ENCODE results near the gene NFASC. TPM values are rescaled to one million over a fixed set of nuclear protein-coding genes. Genes with fewer than 3 reads are reported as not detected.

Gene NFASC
- total and polyA plus RNA-seq, 2 donors (not counting 3 experiments of a cell fraction or from before 2014, with no cell fraction given) = not detected

- Histone ChIP-seq H3K4me1 (ENCODE audit: control insufficient read depth, extremely low read depth, insufficient read depth, low read length) (no peaks in the 10 kb centered on the region), H3K27me3 (ENCODE audit: control insufficient read depth in 2 of 2, insufficient read depth in 2 of 2, low read length in 2 of 2) (peaks cover 0 to 3% of the 10 kb centered on the region in 2 experiments), H3K79me2 (ENCODE audit: control insufficient read depth, insufficient read depth, low read length) (no peaks in the 10 kb centered on the region), H3K36me3 (ENCODE audit: control insufficient read depth in 2 of 2, extremely low read depth in 1 of 2, insufficient read depth in 2 of 2, low read length in 2 of 2) (no peaks in the 10 kb centered on the region), H3K9me3 (replicated peaks; ENCODE audit: control insufficient read depth, insufficient read depth, low read length) (no peaks in the 10 kb centered on the region), H3K4me2 (ENCODE audit: insufficient read depth, low read length) (no peak overlapping the region), H3K9me1 (replicated peaks; ENCODE audit: control insufficient read depth, extremely low read depth, insufficient read depth, low read length) (no peaks in the 10 kb centered on the region), H3K9ac (replicated peaks; ENCODE audit: extremely low read depth, insufficient read depth, low read length) (no peak overlapping the region), H4K20me1 (replicated peaks; ENCODE audit: control insufficient read depth, extremely low read depth, insufficient read depth, low read length) (no peaks in the 10 kb centered on the region), H2AFZ (ENCODE audit: low read depth, low read length) (no peak overlapping the region), H3K4me3 (replicated peaks in 1 of 3; ENCODE audit: insufficient read depth in 1 of 3, low read depth in 1 of 3, low read length in 3 of 3) (no peak overlapping the region), H3K27ac (ENCODE audit: insufficient read depth, low read depth, low read length) (no peak overlapping the region)
- intact Hi-C loops (cut with micrococcal nuclease) = no loop called here
- DNase-seq (ENCODE audit: low read depth, low spot score) (no peak), FAIRE-seq (no peak)
- dilution Hi-C loops (cut with MboI; ENCODE audit: extremely low pct_ligation_motif_present, low sequenced_read_pairs) = no loop called here
- BruUV-seq (replicated peaks) = no TSS peak
- ChIA-PET CTCF (no interaction called here), POLR2A (no interaction called here)
- TF ChIP-seq POLR2A (IDR thresholded peaks at IDR 0.05; ENCODE audit: low read depth, low read length) (no peak), JUN (IDR thresholded peaks at IDR 0.05; ENCODE audit: borderline replicate concordance, insufficient read depth, insufficient read length, low read depth) (no peak)
Measured at GRCh38 chr1:205013683-205014367, 143.2 kb downstream of the NFASC start.

GRCh38 chr1:205014783-205015182, 144.1 kb downstream of the NFASC start:
- H3K27ac ChIP-seq (ENCODE audit: insufficient read depth, low read depth, low read length) = no peak overlapping the region
- H3K4me1 ChIP-seq (ENCODE audit: control insufficient read depth, extremely low read depth, insufficient read depth, low read length) = no peaks in the 10 kb centered on the region
- no peak overlapping the region for H3K4me2 ChIP-seq (ENCODE audit: insufficient read depth, low read length)
- FAIRE-seq (no peak), DNase-seq (ENCODE audit: low read depth, low spot score) (no peak)
- dilution Hi-C loops (cut with MboI; ENCODE audit: extremely low pct_ligation_motif_present, low sequenced_read_pairs) = no loop called here
- ChIA-PET POLR2A (no interaction called here), CTCF (interaction anchor here (2.1 kb wide), 1 partner anchor 47 kb away, joined by 20 read pairs; no protein-coding TSS in a partner anchor)
- TF ChIP-seq FOS (IDR thresholded peaks at IDR 0.05; ENCODE audit: borderline replicate concordance, insufficient read depth, low read length) (no peak), MAX (IDR thresholded peaks at IDR 0.05; ENCODE audit: insufficient read depth, insufficient read length) (no peak), CTCF (IDR thresholded peaks at IDR 0.05; ENCODE audit: extremely low read depth in 1 of 2, insufficient read depth in 1 of 2, low read depth in 1 of 2, low read length in 2 of 2) (no peak), POLR2AphosphoS5 (IDR thresholded peaks at IDR 0.05; ENCODE audit: insufficient read depth, low read depth, low read length) (no peak)
- H3K27me3 ChIP-seq (ENCODE audit: control insufficient read depth in 2 of 2, insufficient read depth in 2 of 2, low read length in 2 of 2) = peaks cover 3% of the 10 kb centered on the region in 2 experiments
- H3K9me3 ChIP-seq (replicated peaks; ENCODE audit: control insufficient read depth, insufficient read depth, low read length) = no peaks in the 10 kb centered on the region
- no peaks in the 10 kb centered on the region for H3K79me2 ChIP-seq (ENCODE audit: control insufficient read depth, insufficient read depth, low read length)
- no peaks in the 10 kb centered on the region for H3K9me1 ChIP-seq (replicated peaks; ENCODE audit: control insufficient read depth, extremely low read depth, insufficient read depth, low read length)
- no peak overlapping the region for H2AFZ ChIP-seq (ENCODE audit: low read depth, low read length)
- no TSS peak for BruUV-seq (replicated peaks)
- no peak overlapping the region for H3K9ac ChIP-seq (replicated peaks; ENCODE audit: extremely low read depth, insufficient read depth, low read length)
- H3K36me3 ChIP-seq (ENCODE audit: control insufficient read depth in 2 of 2, extremely low read depth in 1 of 2, insufficient read depth in 2 of 2, low read length in 2 of 2) = no peaks in the 10 kb centered on the region
- H3K4me3 ChIP-seq (replicated peaks in 1 of 3; ENCODE audit: insufficient read depth in 1 of 3, low read depth in 1 of 3, low read length in 3 of 3) = no peak overlapping the region
- H4K20me1 ChIP-seq (replicated peaks; ENCODE audit: control insufficient read depth, extremely low read depth, insufficient read depth, low read length) = no peaks in the 10 kb centered on the region
- intact Hi-C loops (cut with micrococcal nuclease) = no loop called here
